Smooth muscle cell of the brain vasculature (primary cell): ENCODE data around the gene RAB6C.
"Not testable (repeated sequence)": the region's sequence is repeated elsewhere in the genome, so short reads cannot be mapped to it uniquely, and the experiment has no call there.

Experiments used
- DNase-seq: peaks from one replicate; pipeline ENCODE4 v3.0.0-alpha.2; 2012; ENCODE audit warnings: low read depth, low spot score

Gene RAB6C

DNA sequence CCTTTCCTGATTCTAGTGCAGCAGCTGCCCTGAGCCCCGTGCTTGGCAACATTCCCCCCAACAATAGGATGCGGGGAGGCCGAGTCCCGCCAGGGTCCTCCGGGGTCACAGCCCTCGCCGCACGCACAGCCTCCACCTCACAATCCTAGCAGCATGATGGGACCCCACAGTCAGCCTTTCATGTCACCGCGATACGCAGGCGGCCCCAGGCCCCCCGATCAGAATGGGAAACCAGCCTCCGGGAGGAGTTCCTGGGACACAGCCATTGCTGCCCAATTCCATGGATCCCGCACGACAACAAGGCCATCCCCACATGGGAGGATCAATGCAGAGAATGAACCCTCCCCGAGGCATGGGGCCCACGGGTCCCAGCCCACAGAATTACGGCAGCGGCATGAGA, 13.7 kb downstream of the RAB6C start:
- not testable (repeated sequence) for DNase-seq

DNA sequence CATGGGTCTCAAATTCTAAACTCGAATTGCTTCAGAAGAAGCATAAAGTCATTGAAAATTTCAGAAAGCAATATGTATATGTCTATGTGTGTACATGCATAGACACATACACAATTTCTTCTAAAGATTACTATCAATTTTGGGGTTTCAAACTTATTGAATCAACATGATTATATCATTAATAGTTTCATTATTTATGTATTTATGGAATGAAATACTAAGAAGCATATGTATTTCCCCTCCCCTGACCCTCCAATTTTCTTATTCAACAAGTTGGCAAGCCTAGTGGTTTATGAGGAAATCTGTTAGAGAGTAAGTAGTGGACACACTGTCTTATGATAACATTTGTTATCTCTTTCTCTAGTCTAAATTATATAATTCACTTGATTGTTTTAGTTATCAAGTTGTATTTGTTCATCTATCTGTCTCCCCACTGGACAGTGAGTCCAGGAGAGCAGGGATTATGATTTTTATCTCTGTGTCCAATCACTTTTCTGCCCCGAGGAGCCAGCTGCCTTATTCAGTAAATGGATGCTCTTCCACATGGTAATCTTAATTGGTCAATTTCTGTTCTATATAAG, 17.3 kb downstream of the RAB6C start:
- DNase-seq, result not testable (repeated sequence)

DNA sequence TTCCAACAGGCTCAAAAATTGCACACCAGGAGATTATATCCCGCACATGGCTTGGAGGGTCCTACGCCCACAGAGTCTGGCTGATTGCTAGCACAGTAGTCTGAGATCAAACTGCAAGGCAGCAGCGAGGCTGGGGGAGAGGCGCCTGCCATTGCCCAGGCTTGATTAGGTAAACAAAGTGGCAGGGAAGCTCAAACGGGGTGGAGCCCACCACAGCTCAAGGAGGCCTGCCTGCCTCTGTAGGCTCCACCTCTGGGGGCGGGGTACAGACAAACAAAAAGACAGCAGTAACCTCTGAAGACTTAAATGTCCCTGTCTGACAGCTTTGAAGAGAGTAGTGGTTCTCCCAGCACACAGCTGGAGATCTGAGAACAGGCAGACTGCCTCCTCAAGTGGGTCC, 19.3 kb downstream of the RAB6C start:
- DNase-seq, result not testable (repeated sequence)

GRCh38 chr2:130005862-130006261, 26.4 kb downstream of the RAB6C start:
- not testable (repeated sequence) for DNase-seq

DNA sequence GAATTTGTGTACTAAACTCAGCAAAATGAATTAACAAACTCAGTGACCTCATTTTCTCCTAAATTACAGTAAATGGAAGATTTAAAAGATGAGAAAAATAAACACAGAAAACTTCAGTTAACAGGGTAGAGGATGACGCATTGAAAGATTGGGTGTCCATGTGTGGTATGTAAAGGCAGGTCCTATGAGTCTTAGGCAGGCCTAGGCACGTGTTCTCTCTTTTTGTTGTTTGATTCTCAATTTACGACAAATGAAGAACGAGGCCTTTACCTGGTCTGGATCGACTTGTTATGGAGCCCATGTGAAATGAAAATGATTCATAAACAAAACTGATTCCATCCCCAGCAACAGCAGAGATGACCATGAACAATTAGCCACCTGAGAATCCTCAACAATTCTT, 37.2 kb downstream of the RAB6C start:
- not testable (repeated sequence) for DNase-seq

- DNase-seq, result no peak
These were observed 39.9 kb downstream of the RAB6C start for GRCh38 chr2:130019402-130019801.

DNA sequence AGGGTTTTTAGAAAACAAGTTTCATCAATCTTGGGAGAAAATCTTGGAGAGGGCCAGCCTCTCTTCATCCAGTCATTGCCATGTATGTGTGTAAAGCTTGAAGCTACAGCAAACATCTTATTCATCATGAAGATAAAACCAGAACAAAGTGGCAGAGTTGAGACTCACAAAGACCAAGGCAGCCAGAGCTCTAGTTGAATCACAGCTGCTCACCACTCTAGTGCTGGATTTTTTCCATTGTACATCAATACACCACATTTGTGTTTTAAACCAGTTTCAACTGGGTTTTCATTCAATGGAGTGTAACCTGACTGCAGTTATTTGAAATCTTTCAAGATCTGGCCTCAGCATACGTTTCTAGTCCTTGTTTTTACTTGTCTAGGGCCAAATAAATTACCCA, 40.6 kb downstream of the RAB6C start:
- not testable (repeated sequence) for DNase-seq

DNA sequence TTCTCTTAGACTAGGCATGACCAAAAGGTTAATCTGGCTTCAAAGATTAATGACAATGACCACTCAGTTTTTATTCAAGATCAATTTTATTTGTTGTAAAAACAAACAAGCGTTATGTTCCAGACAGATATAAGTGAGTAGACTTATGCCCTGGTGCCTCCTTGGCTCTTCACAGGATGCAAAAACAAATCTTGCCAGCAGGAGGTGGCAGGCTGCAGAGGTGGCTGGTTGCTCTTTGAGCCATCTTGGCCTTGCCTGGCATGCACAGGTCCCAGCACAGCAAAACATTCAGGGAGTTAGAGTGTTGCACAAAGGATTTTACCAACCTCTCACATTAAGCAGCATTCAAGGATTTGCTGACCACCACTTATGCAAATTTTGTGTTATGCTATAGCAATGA, 46.5 kb downstream of the RAB6C start:
- not testable (repeated sequence) for DNase-seq
